Common myeloid progenitor, CD34-positive (primary cell): ENCODE data around the gene SMCO1.
"Not testable (repeated sequence)": the region's sequence is repeated elsewhere in the genome, so short reads cannot be mapped to it uniquely, and the experiment has no call there.

ENCODE experiments used
- CTCF ChIA-PET: fragments of 350-600 bp; sonication (Branson Sonifier 250); formaldehyde crosslinking; loops from one replicate; lab custom pipeline; 2021; ENCODE audit warnings: antibody characterized with exemption; lab: Charles Lee
- POLR2A ChIA-PET: fragments of 350-600 bp; sonication (Branson Sonifier 250); formaldehyde crosslinking; loops from one replicate; lab custom pipeline; 2021; ENCODE audit warnings: antibody characterized with exemption; lab: Charles Lee
- DNase-seq, 3 donors: peaks; one replicate each; pipeline versions ENCODE4 v3.0.0 to v3.0.0-alpha.2; 2013
- H3K27ac ChIP-seq, 2 experiments: 1 replicate in 1 of 2; 2 replicates in 1 of 2; pipeline ENCODE4 v1.7.0; 2013; ENCODE audit warnings: inconsistent platforms in 2 of 2, low read length in 2 of 2, mild to moderate bottlenecking in 2 of 2, low read depth in 1 of 2, moderate library complexity in 1 of 2; ENCODE audit not compliant: severe bottlenecking in 2 of 2, insufficient read depth in 1 of 2, poor library complexity in 1 of 2
- H3K27me3 ChIP-seq, 5 experiments: replicated peaks in 2 of 5; 1 replicate in 3 of 5; 2 replicates in 2 of 5; pipeline versions ENCODE4 v1.6.1 to v1.7.0; 2013; ENCODE audit warnings: low read length in 4 of 5, mild to moderate bottlenecking in 2 of 5, moderate library complexity in 2 of 5, inconsistent platforms in 1 of 5; ENCODE audit not compliant: insufficient read depth in 5 of 5, control insufficient read depth in 4 of 5
- H3K36me3 ChIP-seq, 4 experiments: 1 replicate in 2 of 4; 2 replicates in 2 of 4; pipeline versions ENCODE4 v1.6.1 to v1.7.0; 2013; ENCODE audit warnings: low read length in 3 of 4, control low read depth in 1 of 4, mild to moderate bottlenecking in 1 of 4; ENCODE audit not compliant: control insufficient read depth in 4 of 4, insufficient read depth in 4 of 4
- H3K4me1 ChIP-seq, 4 experiments: 1 replicate in 3 of 4; 2 replicates in 1 of 4; pipeline versions ENCODE4 v1.6.1 to v1.7.1; 2013; ENCODE audit warnings: low read length in 3 of 4, mild to moderate bottlenecking in 3 of 4, control low read depth in 1 of 4, inconsistent platforms in 1 of 4, moderate library complexity in 1 of 4; ENCODE audit not compliant: control insufficient read depth in 4 of 4, insufficient read depth in 4 of 4; ENCODE audit errors: control extremely low read depth in 1 of 4
- H3K4me3 ChIP-seq, 7 experiments: 1 replicate in 4 of 7; 2 replicates in 3 of 7; pipeline versions ENCODE4 v1.5.1 to v1.7.0; 2013; ENCODE audit warnings: mild to moderate bottlenecking in 7 of 7, low read length in 6 of 7, moderate library complexity in 6 of 7, inconsistent platforms in 2 of 7, low read depth in 2 of 7, control low read depth in 1 of 7; ENCODE audit not compliant: insufficient read depth in 4 of 7, control insufficient read depth in 1 of 7; ENCODE audit errors: extremely low read depth in 1 of 7
- H3K9me3 ChIP-seq, 5 experiments: 1 replicate in 4 of 5; 2 replicates in 1 of 5; pipeline versions ENCODE4 v1.6.1 to v1.7.1; 2013; ENCODE audit warnings: low read length in 4 of 5, mild to moderate bottlenecking in 2 of 5, inconsistent platforms in 1 of 5, low read depth in 1 of 5, moderate library complexity in 1 of 5; ENCODE audit not compliant: control insufficient read depth in 4 of 5, insufficient read depth in 2 of 5; ENCODE audit errors: control extremely low read depth in 1 of 5
- WGBS: methylation state at CpG from one replicate; pipeline ENCODE4 v1.1.5; 2013; ENCODE audit not compliant: insufficient coverage; 5-methylcytosine and 5-hydroxymethylcytosine counted together

The SMCO1 gene

GRCh38 chr3:196554205-196554604 is 39.1 kb upstream of the SMCO1 start:
- Histone ChIP-seq H3K27ac (peak overlapping the region in 1 of 2 experiments; percentile 45), H3K36me3 (peaks cover 0 to 4% (median 0%) of the 10 kb centered on the region in 4 experiments), H3K9me3 (peaks cover 0 to 11% (median 9%) of the 10 kb centered on the region in 5 experiments), H3K27me3 (no peaks in the 10 kb centered on the region), H3K4me1 (peaks cover 9 to 32% (median 14%) of the 10 kb centered on the region in 4 experiments), H3K4me3 (peak overlapping the region in 4 of 7 experiments; percentile 2 to 41 (median 13))
- POLR2A ChIA-PET: interaction anchor here (0.7 kb wide), 1 partner anchor 26 kb away, joined by 5 read pairs; no protein-coding TSS in a partner anchor
- DNase-seq: peak; percentile 54 to 83 (median 74)
- 0% methylated on average over 1 of the region's 3 CpGs for WGBS
- CTCF ChIA-PET: interaction anchor here (0.6 to 4.6 kb wide), 8 partner anchors 9 to 397 kb away, joined by 3 to 20 read pairs (median 6); no protein-coding TSS in a partner anchor

- POLR2A ChIA-PET: interaction anchor here (0.7 kb wide), 1 partner anchor 25 kb away, joined by 5 read pairs; no protein-coding TSS in a partner anchor
- Histone ChIP-seq H3K27me3 (no peaks in the 10 kb centered on the region), H3K4me1 (peaks cover 9 to 32% (median 14%) of the 10 kb centered on the region in 4 experiments), H3K4me3 (no peak overlapping the region), H3K27ac (peak overlapping the region in 1 of 2 experiments; percentile 45), H3K9me3 (peaks cover 0 to 14% (median 12%) of the 10 kb centered on the region in 5 experiments), H3K36me3 (no peaks in the 10 kb centered on the region)
- CTCF ChIA-PET: interaction anchor here (0.6 to 4.6 kb wide), 6 partner anchors 15 to 397 kb away, joined by 3 to 20 read pairs (median 5); no protein-coding TSS in a partner anchor
- WGBS: 93% methylated on average over 9 of the region's 9 CpGs
- DNase-seq: no peak
Measured at GRCh38 chr3:196553551-196553950, 38.4 kb upstream of the SMCO1 start.

GRCh38 chr3:196552253-196552652 is 37.1 kb upstream of the SMCO1 start:
- no peak overlapping the region for H3K4me3 ChIP-seq
- H3K9me3 ChIP-seq: peaks cover 0 to 14% (median 12%) of the 10 kb centered on the region in 5 experiments
- no peaks in the 10 kb centered on the region for H3K36me3 ChIP-seq
- WGBS: no CpG with 5 or more reads among the region's 5 CpGs
- no peak for DNase-seq
- no peaks in the 10 kb centered on the region for H3K27me3 ChIP-seq
- CTCF ChIA-PET: no interaction called here
- peaks cover 9 to 32% (median 14%) of the 10 kb centered on the region in 4 experiments for H3K4me1 ChIP-seq
- H3K27ac ChIP-seq: no peak overlapping the region
- POLR2A ChIA-PET: no interaction called here

GRCh38 chr3:196550172-196550571 is 35.0 kb upstream of the SMCO1 start:
- H3K27ac ChIP-seq, H3K36me3 ChIP-seq, POLR2A ChIA-PET, H3K4me3 ChIP-seq, DNase-seq, H3K27me3 ChIP-seq: not testable (repeated sequence)
- H3K4me1 ChIP-seq: peaks cover 8 to 22% (median 13%) of the 10 kb centered on the region in 4 experiments
- H3K9me3 ChIP-seq: peaks cover 0 to 14% (median 12%) of the 10 kb centered on the region in 5 experiments
- WGBS: 83% methylated on average over 3 of the region's 3 CpGs
- CTCF ChIA-PET: interaction anchor here (1.5 kb wide), 1 partner anchor 11 kb away, joined by 3 read pairs; no protein-coding TSS in a partner anchor

- Histone ChIP-seq H3K9me3 (peaks cover 0 to 14% (median 12%) of the 10 kb centered on the region in 5 experiments), H3K4me1 (peaks cover 4 to 14% (median 7%) of the 10 kb centered on the region in 4 experiments)
- DNase-seq, H3K27ac ChIP-seq, H3K36me3 ChIP-seq, POLR2A ChIA-PET, H3K27me3 ChIP-seq, H3K4me3 ChIP-seq: not testable (repeated sequence)
- 100% methylated on average over 1 of the region's 1 CpG for WGBS
- CTCF ChIA-PET: interaction anchor here (1.5 to 3.5 kb wide), 2 partner anchors 10 to 14 kb away, joined by 3 to 12 read pairs; no protein-coding TSS in a partner anchor
Measured at GRCh38 chr3:196549312-196549711, 34.2 kb upstream of the SMCO1 start.

- H3K27ac ChIP-seq: no peak overlapping the region
- ChIA-PET POLR2A (no interaction called here), CTCF (interaction anchor here (1.6 to 3.5 kb wide), 3 partner anchors 8 to 18 kb away, joined by 3 to 12 read pairs (median 9); no protein-coding TSS in a partner anchor)
- H3K36me3 ChIP-seq: no peaks in the 10 kb centered on the region
- H3K27me3 ChIP-seq: no peaks in the 10 kb centered on the region
- no peak overlapping the region for H3K4me3 ChIP-seq
- no peaks in the 10 kb centered on the region for H3K4me1 ChIP-seq
- no peak for DNase-seq
- peaks cover 0 to 14% (median 12%) of the 10 kb centered on the region in 5 experiments for H3K9me3 ChIP-seq
- WGBS: 100% methylated on average over 2 of the region's 2 CpGs
Measured at GRCh38 chr3:196547067-196547466, 31.9 kb upstream of the SMCO1 start.

- Histone ChIP-seq H3K36me3 (no peaks in the 10 kb centered on the region), H3K9me3 (peaks cover 0 to 14% (median 12%) of the 10 kb centered on the region in 5 experiments), H3K4me1 (no peaks in the 10 kb centered on the region), H3K4me3 (no peak overlapping the region), H3K27me3 (no peaks in the 10 kb centered on the region), H3K27ac (no peak overlapping the region)
- CTCF ChIA-PET: interaction anchor here (1.6 to 3.5 kb wide), 3 partner anchors 9 to 18 kb away, joined by 3 to 12 read pairs (median 9); no protein-coding TSS in a partner anchor
- POLR2A ChIA-PET: no interaction called here
- 96% methylated on average over 4 of the region's 5 CpGs for WGBS
- DNase-seq: no peak
Measured at GRCh38 chr3:196546537-196546936, 31.4 kb upstream of the SMCO1 start.
